Trophoblast cell (in vitro differentiated cells and primary cell): ENCODE results near the gene ENPP6.
A peak's percentile ranks its signal among the peaks of the same experiment; 100 is the strongest.

ENCODE experiments used
- DNase-seq, 2 donors: peaks; one replicate each; pipeline ENCODE4 v3.0.0-alpha.2; 2016
- H2AFZ ChIP-seq: 2 replicates; pipeline ENCODE4 v1.6.1; 2013; ENCODE audit warnings: low read length, moderate library complexity, mild to moderate bottlenecking; ENCODE audit not compliant: insufficient read depth, poor library complexity
- H2AK5ac ChIP-seq: 2 replicates; pipeline ENCODE4 v1.6.1; 2013; ENCODE audit warnings: mild to moderate bottlenecking, low read length
- H2BK120ac ChIP-seq: 2 replicates; pipeline ENCODE4 v1.6.1; 2013; ENCODE audit warnings: low read length, mild to moderate bottlenecking, moderate library complexity; ENCODE audit not compliant: insufficient read depth, poor library complexity
- H2BK12ac ChIP-seq: 2 replicates; pipeline ENCODE4 v1.6.1; 2013; ENCODE audit warnings: mild to moderate bottlenecking, low read length, moderate library complexity
- H2BK5ac ChIP-seq: 2 replicates; pipeline ENCODE4 v1.6.1; 2013; ENCODE audit warnings: low read length, low read depth, moderate library complexity, mild to moderate bottlenecking; ENCODE audit not compliant: poor library complexity
- H3K14ac ChIP-seq: 2 replicates; pipeline ENCODE4 v1.6.1; 2013; ENCODE audit warnings: mild to moderate bottlenecking, low read length
- H3K18ac ChIP-seq: 2 replicates; pipeline ENCODE4 v1.6.1; 2013; ENCODE audit warnings: mild to moderate bottlenecking, low read length
- H3K23ac ChIP-seq: 2 replicates; pipeline ENCODE4 v1.6.1; 2013; ENCODE audit warnings: low read length
- H3K27ac ChIP-seq: 2 replicates; pipeline ENCODE4 v1.5.1; 2013; ENCODE audit warnings: low read depth, mild to moderate bottlenecking, inconsistent platforms, low read length, moderate library complexity
- H3K27me3 ChIP-seq: 2 replicates; pipeline ENCODE4 v1.6.1; 2013; ENCODE audit warnings: inconsistent platforms, mild to moderate bottlenecking, low read length, moderate library complexity; ENCODE audit not compliant: insufficient read depth
- H3K36me3 ChIP-seq, 2 experiments: 1 replicate in 1 of 2; 2 replicates in 1 of 2; pipeline ENCODE4 v1.6.1; 2013; ENCODE audit warnings: low read length in 2 of 2, mild to moderate bottlenecking in 2 of 2, moderate library complexity in 1 of 2; ENCODE audit not compliant: insufficient read depth in 2 of 2, control insufficient read depth in 1 of 2
- H3K4ac ChIP-seq: 2 replicates; pipeline ENCODE4 v1.6.1; 2013; ENCODE audit warnings: low read depth, mild to moderate bottlenecking, low read length, moderate library complexity
- H3K4me1 ChIP-seq, 2 experiments: 1 replicate in 1 of 2; 2 replicates in 1 of 2; pipeline ENCODE4 v1.6.1; 2013; ENCODE audit warnings: low read length in 2 of 2, mild to moderate bottlenecking in 2 of 2, moderate library complexity in 1 of 2; ENCODE audit not compliant: insufficient read depth in 2 of 2, control insufficient read depth in 1 of 2
- H3K4me2 ChIP-seq: 2 replicates; pipeline ENCODE4 v1.6.1; 2013; ENCODE audit warnings: inconsistent platforms, mild to moderate bottlenecking, low read length, moderate library complexity
- H3K4me3 ChIP-seq: 2 replicates; pipeline ENCODE4 v1.5.1; 2013; ENCODE audit warnings: mild to moderate bottlenecking, low read depth, low read length, inconsistent platforms
- H3K79me1 ChIP-seq: one replicate; pipeline ENCODE4 v1.6.1; 2013; ENCODE audit warnings: low read length
- H3K79me2 ChIP-seq: 2 replicates; pipeline ENCODE4 v1.6.1; 2013; ENCODE audit warnings: low read length, mild to moderate bottlenecking; ENCODE audit not compliant: control insufficient read depth, insufficient read depth, poor library complexity
- H3K9ac ChIP-seq: 2 replicates; pipeline ENCODE4 v1.6.1; 2013; ENCODE audit warnings: mild to moderate bottlenecking, low read length
- H3K9me3 ChIP-seq: 2 replicates; pipeline ENCODE4 v1.6.1; 2013; ENCODE audit warnings: low read depth, mild to moderate bottlenecking, control low read depth, inconsistent platforms, low read length; ENCODE audit not compliant: insufficient read depth
- H4K12ac ChIP-seq: 2 replicates; pipeline ENCODE4 v1.6.1; 2013; ENCODE audit warnings: low read depth, mild to moderate bottlenecking, low read length, moderate library complexity
- H4K8ac ChIP-seq: 2 replicates; pipeline ENCODE4 v1.6.1; 2013; ENCODE audit warnings: low read depth, mild to moderate bottlenecking, low read length, moderate library complexity
- H4K91ac ChIP-seq: one replicate; pipeline ENCODE4 v1.6.1; 2013; ENCODE audit warnings: low read depth, mild to moderate bottlenecking, low read length, moderate library complexity
- WGBS: extraction: QIAGEN DNeasy Blood & Tissue Kit; methylation state at CpG from one replicate; pipeline ENCODE4 v1.1.7; 2013; ENCODE audit warnings: missing lambda C conversion rate; ENCODE audit not compliant: insufficient read length, insufficient coverage; ENCODE audit errors: extremely low coverage; 5-methylcytosine and 5-hydroxymethylcytosine counted together

ENPP6 gene

GRCh38 chr4:184126800-184127199 lies 90.9 kb downstream of the ENPP6 start:
- Histone ChIP-seq H3K36me3 (no peaks in the 10 kb centered on the region), H3K79me1 (no peaks in the 10 kb centered on the region), H2BK5ac (no peak overlapping the region), H3K4me1 (no peaks in the 10 kb centered on the region), H2BK120ac (no peak overlapping the region), H4K8ac (no peak overlapping the region), H4K12ac (no peak overlapping the region), H3K14ac (no peak overlapping the region), H2BK12ac (no peak overlapping the region), H3K23ac (no peak overlapping the region), H3K4ac (no peak overlapping the region), H3K4me2 (no peak overlapping the region), H3K27me3 (no peaks in the 10 kb centered on the region), H4K91ac (no peak overlapping the region), H3K79me2 (no peaks in the 10 kb centered on the region), H3K4me3 (no peak overlapping the region), H3K9ac (no peak overlapping the region), H3K27ac (no peak overlapping the region), H2AFZ (no peak overlapping the region), H2AK5ac (no peak overlapping the region), H3K9me3 (no peaks in the 10 kb centered on the region), H3K18ac (no peak overlapping the region)
- WGBS: no CpG with 5 or more reads among the region's 4 CpGs
- DNase-seq: no peak

GRCh38 chr4:184122631-184123408 lies 94.9 kb downstream of the ENPP6 start:
- Histone ChIP-seq H3K9me3 (no peaks in the 10 kb centered on the region), H3K27me3 (no peaks in the 10 kb centered on the region), H4K12ac (no peak overlapping the region), H3K18ac (no peak overlapping the region), H3K36me3 (no peaks in the 10 kb centered on the region), H3K23ac (no peak overlapping the region), H3K4ac (no peak overlapping the region), H3K9ac (no peak overlapping the region), H2BK12ac (no peak overlapping the region), H2BK5ac (no peak overlapping the region), H3K4me1 (peaks cover 0 to 2% of the 10 kb centered on the region in 2 experiments), H3K79me1 (no peaks in the 10 kb centered on the region), H2BK120ac (no peak overlapping the region), H3K14ac (no peak overlapping the region), H3K4me3 (no peak overlapping the region), H4K91ac (no peak overlapping the region), H3K27ac (no peak overlapping the region), H3K79me2 (no peaks in the 10 kb centered on the region), H3K4me2 (no peak overlapping the region), H2AK5ac (no peak overlapping the region), H4K8ac (no peak overlapping the region), H2AFZ (no peak overlapping the region)
- no peak for DNase-seq
- WGBS: no CpG with 5 or more reads among the region's 13 CpGs

- WGBS: no CpG with 5 or more reads among the region's 10 CpGs
- no peak overlapping the region for H4K91ac ChIP-seq
- no peak overlapping the region for H3K18ac ChIP-seq
Measured at GRCh38 chr4:184120549-184121127, 97.0 kb downstream of the ENPP6 start.

GRCh38 chr4:184117662-184118199 lies 99.9 kb downstream of the ENPP6 start:
- H3K9me3 ChIP-seq: peaks cover 4% of the 10 kb centered on the region
- H3K27ac ChIP-seq: no peak overlapping the region
- no peaks in the 10 kb centered on the region for H3K79me1 ChIP-seq
- H3K23ac ChIP-seq: no peak overlapping the region
- no peak overlapping the region for H2AK5ac ChIP-seq
- no peaks in the 10 kb centered on the region for H3K27me3 ChIP-seq
- H3K4ac ChIP-seq: no peak overlapping the region
- no peak overlapping the region for H4K91ac ChIP-seq
- peaks cover 0 to 2% of the 10 kb centered on the region in 2 experiments for H3K4me1 ChIP-seq
- no peak overlapping the region for H4K8ac ChIP-seq
- H2BK12ac ChIP-seq: no peak overlapping the region
- no peak overlapping the region for H3K18ac ChIP-seq
- peak overlapping the region; percentile 37 for H3K4me3 ChIP-seq
- DNase-seq: no peak
- no peaks in the 10 kb centered on the region for H3K79me2 ChIP-seq
- H3K36me3 ChIP-seq: no peaks in the 10 kb centered on the region
- H3K9ac ChIP-seq: no peak overlapping the region
- H4K12ac ChIP-seq: no peak overlapping the region
- H2BK120ac ChIP-seq: no peak overlapping the region
- H2BK5ac ChIP-seq: no peak overlapping the region
- H3K14ac ChIP-seq: no peak overlapping the region
- no peak overlapping the region for H2AFZ ChIP-seq
- no peak overlapping the region for H3K4me2 ChIP-seq
- no CpG with 5 or more reads among the region's 11 CpGs for WGBS

More at GRCh38 chr4:184120549-184121127, 97.0 kb downstream of the ENPP6 start:
- Histone ChIP-seq H3K4me3 (no peak overlapping the region), H2BK120ac (no peak overlapping the region), H3K4me2 (no peak overlapping the region), H4K12ac (no peak overlapping the region), H3K79me1 (no peaks in the 10 kb centered on the region), H3K27me3 (no peaks in the 10 kb centered on the region), H2AFZ (no peak overlapping the region), H2BK5ac (no peak overlapping the region), H3K79me2 (no peaks in the 10 kb centered on the region), H3K14ac (no peak overlapping the region), H4K8ac (no peak overlapping the region), H2BK12ac (no peak overlapping the region), H3K36me3 (no peaks in the 10 kb centered on the region), H3K4ac (no peak overlapping the region), H2AK5ac (no peak overlapping the region), H3K9ac (no peak overlapping the region), H3K4me1 (peaks cover 0 to 2% of the 10 kb centered on the region in 2 experiments), H3K23ac (no peak overlapping the region), H3K27ac (no peak overlapping the region), H3K9me3 (no peaks in the 10 kb centered on the region)
- no peak for DNase-seq
